Heart left ventricle (tissue), 16 donors: Measurements from ENCODE around the gene LVRN. TPM values are rescaled to one million over a fixed set of nuclear protein-coding genes. Genes with fewer than 3 reads are reported as not detected.

ENCODE experiments used
- ATAC-seq, 4 donors: fragments of 200-7000 bp; cut with Tn5 transposase; one replicate each; pipeline ENCODE4 v1.9.1; 2020 to 2022; ENCODE audit warnings: moderate library complexity in 4 of 4, mild to moderate bottlenecking in 3 of 4, moderate number of reproducible peaks in 1 of 4
- DNase-seq, 5 donors: peaks; one replicate each; pipeline ENCODE4 v3.0.0-alpha.2; 2020
- H3K27ac ChIP-seq, 12 donors: fragments of 200-600 bp; sonication (generic) in 4 of 12; one replicate each; pipeline versions ENCODE4 v1.5.0 to v1.8.0; 2016 to 2022; ENCODE audit warnings: mild to moderate bottlenecking in 2 of 12
- H3K27me3 ChIP-seq, 9 donors: fragments of 200-600 bp; sonication (generic) in 2 of 9; one replicate each; pipeline versions ENCODE4 v1.5.1 to v1.8.0; 2016 to 2022; ENCODE audit warnings: mild to moderate bottlenecking in 3 of 9
- H3K36me3 ChIP-seq, 9 donors: fragments of 200-600 bp; sonication (generic) in 2 of 9; one replicate each; pipeline versions ENCODE4 v1.5.0 to v1.8.0; 2018 to 2022; ENCODE audit warnings: mild to moderate bottlenecking in 2 of 9
- H3K4me1 ChIP-seq, 12 donors: fragments of 200-600 bp; sonication (generic) in 4 of 12; one replicate each; pipeline versions ENCODE4 v1.5.0 to v1.8.0; 2016 to 2022; ENCODE audit warnings: mild to moderate bottlenecking in 3 of 12
- H3K4me3 ChIP-seq, 12 donors: fragments of 200-600 bp; sonication (generic) in 4 of 12; one replicate each; pipeline versions ENCODE4 v1.5.0 to v1.8.0; 2017 to 2022; ENCODE audit warnings: mild to moderate bottlenecking in 9 of 12, moderate library complexity in 4 of 12
- H3K9me3 ChIP-seq, 12 donors: fragments of 200-600 bp; sonication (generic) in 4 of 12; one replicate each; pipeline versions ENCODE4 v1.5.0 to v1.8.0; 2016 to 2022; ENCODE audit warnings: mild to moderate bottlenecking in 1 of 12
- CTCF ChIP-seq, 12 donors: fragments of 200-600 bp; sonication (generic) in 4 of 12; IDR thresholded peaks; one replicate each; pipeline versions ENCODE4 v1.5.0 to v1.8.0; 2018 to 2022; ENCODE audit warnings: antibody characterized with exemption in 12 of 12, mild to moderate bottlenecking in 5 of 12
- POLR2A ChIP-seq, 2 donors: fragments of 450-650 bp; IDR thresholded peaks; one replicate each; pipeline ENCODE4 v1.6.1; 2017; ENCODE audit warnings: antibody characterized with exemption in 2 of 2, mild to moderate bottlenecking in 2 of 2, moderate library complexity in 2 of 2
- WGBS, 4 donors: extraction: QIAGEN DNeasy Blood & Tissue Kit in 2 of 4; methylation state at CpG; one replicate each; pipeline versions ENCODE4 v1.1.5 to v1.1.7; 2013 to 2018; 5-methylcytosine and 5-hydroxymethylcytosine counted together
- intact Hi-C, 10 donors: fragments of 100-400 bp; cut with DNase I; formaldehyde crosslinking; loops; one replicate each; pipeline versions ENCODE4 v1.11.1 to v1.14.2; 2022
- polyA plus RNA-seq, 2 donors: library from polyadenylated mRNA; stranded (reverse); fragments of 200-250 nt; gene quantifications; one replicate each; pipeline ENCODE4 v1.2.3, GENCODE V29; 2013
- total RNA-seq, 9 donors: library from RNA; depleted of rRNA in 2 of 9; stranded (reverse); fragments of >200 nt in 2 of 9; fragmentation: NEBNext Ultra II Directional in 3 of 9; extraction: Animal tissue kit (Norgen Biotek cat#: 25700) in 3 of 9; gene quantifications; one replicate each; pipeline versions ENCODE4 v1.1.0 to v1.2.4, GENCODE V29; 2016 to 2023
- donor health status: ischemic (EF 13 %, LVEDD 7.1; RV severe dilation, severe dysfunction).
- donor health status: healthy with polysubstance abuse.
- donor health status: DM: no; HTN: yes; CAD: no.
- donor health status: DM: no; HTN: no; CAD: no.
- donor health status: ischemic (EF 25% LVEDD 6.9; RV normal size, moderate dysfunction).
- donor health status: ischemic (EF 25% LVEDD 5.7; RV mildly dilated, moderate dysfunction).
- donor health status: healthy.
- donor health status: DM: yes; HTN: yes; CAD: no.
- donor health status: ischemic (EF 35%, LVEDD 5.7; RV mildly dilated, moderate dysfunction).
- donor health status: nonischemic (EF 11% LVEDD 7.7; RV severe dilation, severe dysfunction).
- donor health status: DM: yes; HTN: yes; CAD: no.
- donor health status: PGD.
- donor health status: ischemic (EF 29% LVEDD 5.4; RV normal size, mild dysfunction).
- donor health status: nonischemic (EF 23%, LVEDD 6.1; RV moderate dilation, normal function).

The LVRN gene
- total and polyA plus RNA-seq, 11 donors = 0.13 to 2.1 (median 0.38) TPM; not detected in 3

GRCh38 chr5:115962565-115963402, 509 bp downstream of the LVRN start:
- DNase-seq (peak in 3 of 5 donors; percentile 10 to 61 (median 40)), ATAC-seq (peak in 3 of 4 donors; percentile 57 to 83 (median 72))
- Histone ChIP-seq H3K4me1 (peaks cover 0 to 22% (median 13%) of the 10 kb centered on the region in 12 donors), H3K9me3 (no peaks in the 10 kb centered on the region), H3K27ac (no peak overlapping the region), H3K27me3 (peaks cover 3 to 73% (median 48%) of the 10 kb centered on the region in 9 donors), H3K4me3 (peak overlapping the region in 11 of 12 donors; percentile 6 to 54 (median 41)), H3K36me3 (no peaks in the 10 kb centered on the region)
- no peak for TF ChIP-seq POLR2A (IDR thresholded peaks at IDR 0.05)
- no peak for TF ChIP-seq CTCF (IDR thresholded peaks at IDR 0.05)
- 2 to 7% (median 2%) methylated on average over 28 to 71 of the region's 71 CpGs for WGBS, 4 donors
- intact Hi-C loops = no loop called here

- peaks cover 3 to 66% (median 44%) of the 10 kb centered on the region in 9 donors for H3K27me3 ChIP-seq
- H3K36me3 ChIP-seq = no peaks in the 10 kb centered on the region
- no peaks in the 10 kb centered on the region for H3K9me3 ChIP-seq
- DNase-seq = no peak
- H3K4me3 ChIP-seq = no peak overlapping the region
- intact Hi-C loops = no loop called here
- no peak for TF ChIP-seq POLR2A (IDR thresholded peaks at IDR 0.05)
- no peak for TF ChIP-seq CTCF (IDR thresholded peaks at IDR 0.05)
- peaks cover 0 to 22% (median 13%) of the 10 kb centered on the region in 12 donors for H3K4me1 ChIP-seq
- WGBS, 4 donors = 14 to 24% (median 20%) methylated on average over 17 of the region's 17 CpGs
- ATAC-seq = no peak
- no peak overlapping the region for H3K27ac ChIP-seq
Observed at GRCh38 chr5:115963566-115963965, 1.3 kb downstream of the LVRN start.

GRCh38 chr5:115968770-115969169, 6.5 kb downstream of the LVRN start:
- H3K9me3 ChIP-seq = peaks cover 0 to 15% (median 0%) of the 10 kb centered on the region in 12 donors
- peaks cover 0 to 16% (median 4%) of the 10 kb centered on the region in 9 donors for H3K27me3 ChIP-seq
- DNase-seq (no peak), ATAC-seq (no peak)
- 74 to 85% (median 79%) methylated on average over 2 of the region's 2 CpGs for WGBS, 4 donors
- intact Hi-C loops = no loop called here
- H3K4me1 ChIP-seq = no peaks in the 10 kb centered on the region
- H3K4me3 ChIP-seq = no peak overlapping the region
- no peak overlapping the region for H3K27ac ChIP-seq
- TF ChIP-seq POLR2A (IDR thresholded peaks at IDR 0.05) (no peak), CTCF (IDR thresholded peaks at IDR 0.05) (no peak)
- no peaks in the 10 kb centered on the region for H3K36me3 ChIP-seq

GRCh38 chr5:115977096-115977495, 14.8 kb downstream of the LVRN start:
- TF ChIP-seq POLR2A (IDR thresholded peaks at IDR 0.05) (no peak), CTCF (IDR thresholded peaks at IDR 0.05) (no peak)
- DNase-seq = no peak
- peaks cover 0 to 6% (median 0%) of the 10 kb centered on the region in 12 donors for H3K4me1 ChIP-seq
- H3K4me3 ChIP-seq = no peak overlapping the region
- intact Hi-C loops = no loop called here
- H3K27ac ChIP-seq = no peak overlapping the region
- H3K36me3 ChIP-seq = no peaks in the 10 kb centered on the region
- no peak for ATAC-seq
- peaks cover 0 to 20% (median 0%) of the 10 kb centered on the region in 12 donors for H3K9me3 ChIP-seq
- WGBS, 4 donors = 53 to 61% (median 59%) methylated on average over 4 of the region's 4 CpGs
- no peaks in the 10 kb centered on the region for H3K27me3 ChIP-seq
